GM12875 (cell line): ENCODE results near the gene JARID2.

ENCODE experiments used
- H3K4me3 ChIP-seq: one replicate; pipeline ENCODE4 v1.5.1; 2011; ENCODE audit warnings: low read depth, low read length, control low read depth
- CTCF ChIP-seq: IDR thresholded peaks from 2 replicates; pipeline ENCODE4 v1.5.1; 2011; ENCODE audit warnings: low read depth, mild to moderate bottlenecking, control low read depth, inconsistent platforms, low read length, moderate library complexity, borderline replicate concordance; ENCODE audit not compliant: insufficient read depth

JARID2 gene

GRCh38 chr6:15474196-15474595 lies 228.3 kb downstream of the JARID2 start:
- no peak overlapping the region for H3K4me3 ChIP-seq
- no peak for TF ChIP-seq CTCF

GRCh38 chr6:15475261-15475660 lies 229.4 kb downstream of the JARID2 start:
- no peak for TF ChIP-seq CTCF
- no peak overlapping the region for H3K4me3 ChIP-seq

- H3K4me3 ChIP-seq: no peak overlapping the region
- TF ChIP-seq CTCF: no peak
Observed at GRCh38 chr6:15475872-15476271, 230.0 kb downstream of the JARID2 start.

- no peak overlapping the region for H3K4me3 ChIP-seq
- no peak for TF ChIP-seq CTCF
Observed at GRCh38 chr6:15476631-15477380, 230.9 kb downstream of the JARID2 start.

GRCh38 chr6:15477746-15478145 lies 231.9 kb downstream of the JARID2 start:
- H3K4me3 ChIP-seq: no peak overlapping the region
- no peak for TF ChIP-seq CTCF

GRCh38 chr6:15479761-15480160 lies 233.9 kb downstream of the JARID2 start:
- TF ChIP-seq CTCF: no peak
- H3K4me3 ChIP-seq: no peak overlapping the region

- H3K4me3 ChIP-seq: no peak overlapping the region
- no peak for TF ChIP-seq CTCF
Observed at GRCh38 chr6:15480525-15480924, 234.7 kb downstream of the JARID2 start.
